Measurements from ENCODE around the gene HLA-A.
"Not testable (repeated sequence)": the region's sequence is repeated elsewhere in the genome, so short reads cannot be mapped to it uniquely, and the experiment has no call there.

The HLA-A gene

DNA sequence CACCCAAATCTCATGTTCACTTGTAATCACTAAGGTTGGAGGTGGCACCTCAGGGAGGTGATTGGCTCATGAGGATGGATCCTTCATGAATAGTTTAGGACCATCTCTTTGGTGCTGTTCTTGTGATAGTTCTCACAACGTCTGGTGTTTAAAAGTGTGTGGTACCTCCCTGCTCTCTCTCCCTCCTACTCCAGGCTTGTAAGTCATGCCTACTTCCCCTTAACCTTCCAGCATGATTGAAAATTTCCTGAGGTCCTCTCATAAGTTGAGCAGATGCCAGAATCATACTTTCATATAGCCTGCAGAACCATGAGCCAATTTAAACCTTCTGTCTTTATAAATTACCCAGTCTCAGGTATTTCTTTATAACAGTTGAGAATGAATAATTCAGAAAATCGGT is 16.6 kb downstream of the HLA-A start:
- DNase-seq (ENCODE audit: low read depth in 1 of 2, low spot score in 1 of 2), result no peak

DNA sequence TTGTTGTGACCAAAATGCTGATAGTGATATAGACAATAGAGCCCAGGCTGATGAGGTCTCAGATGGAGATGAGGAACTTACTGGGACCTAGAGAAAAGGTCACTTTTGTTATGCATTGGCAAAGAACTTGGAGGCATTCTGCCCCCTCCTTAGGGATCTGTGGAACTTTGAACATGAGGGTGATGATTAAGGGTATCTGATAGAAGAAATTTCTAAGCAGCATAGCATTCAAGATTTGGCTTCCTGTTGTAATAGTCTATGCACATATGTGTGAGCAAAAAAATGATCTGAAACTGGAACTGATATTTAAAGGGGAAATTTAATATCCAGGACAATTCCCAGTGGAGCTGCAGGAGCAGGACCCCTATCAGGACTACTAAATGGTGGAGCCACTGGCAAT is 17.1 kb downstream of the HLA-A start:
- DNase-seq (ENCODE audit: low read depth in 1 of 2, low spot score in 1 of 2), result no peak

DNA sequence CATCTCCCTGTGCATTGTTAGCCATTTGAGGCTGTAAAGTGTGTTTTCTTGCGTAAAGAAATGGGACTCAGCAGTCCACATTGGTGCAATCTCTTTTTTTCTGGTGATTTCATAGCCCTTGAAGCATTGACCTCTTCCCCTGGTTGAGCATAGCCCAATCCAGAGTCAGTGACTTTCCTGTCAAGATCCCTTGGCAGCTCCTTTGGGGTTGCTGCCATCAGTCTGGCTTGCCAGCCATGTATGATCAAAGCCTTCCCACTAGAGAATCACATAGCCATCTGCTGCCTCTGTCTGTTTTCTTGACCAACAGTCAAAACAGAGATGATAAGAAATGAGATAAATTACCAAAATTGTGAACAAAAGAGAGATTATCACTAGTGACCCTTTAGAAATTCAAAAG is 19.6 kb downstream of the HLA-A start:
- DNase-seq (ENCODE audit: low read depth in 1 of 2, low spot score in 1 of 2), result no peak

DNA sequence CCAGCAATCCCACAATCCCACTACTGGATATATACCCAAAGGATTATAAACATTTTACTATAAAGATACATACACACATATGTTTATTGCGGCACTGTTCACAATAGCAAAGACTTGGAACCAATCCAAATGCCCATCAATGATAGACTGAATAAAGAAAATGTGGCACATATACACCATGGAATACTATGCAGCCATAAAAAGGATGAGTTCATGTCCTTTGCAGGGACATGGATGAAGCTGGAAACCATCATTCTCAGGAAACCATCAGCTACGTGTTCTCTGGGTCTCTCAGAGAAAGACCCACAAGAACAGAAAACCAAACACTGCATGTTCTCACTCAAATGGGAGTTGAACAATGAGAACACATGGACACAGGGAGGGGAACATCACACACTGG is 21.4 kb downstream of the HLA-A start:
- DNase-seq (ENCODE audit: low read depth in 1 of 2, low spot score in 1 of 2), result not testable (repeated sequence)

DNA sequence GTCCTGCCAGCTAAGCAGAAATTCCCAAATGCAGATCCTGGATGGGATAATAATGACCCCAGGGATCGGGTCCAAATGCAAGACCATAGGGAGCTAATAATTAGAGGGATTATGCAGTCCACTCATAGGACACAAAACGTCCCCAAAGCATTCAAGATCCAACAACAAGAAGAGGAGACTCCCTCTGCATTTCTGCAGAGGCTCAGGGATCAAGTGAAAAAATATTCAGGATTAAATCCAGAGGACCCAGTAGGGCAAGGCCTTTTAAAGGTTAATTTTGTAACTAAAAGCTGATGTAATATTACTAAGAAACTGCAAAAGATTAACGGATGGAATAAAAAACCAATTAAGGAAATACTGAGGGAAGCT is 22.2 kb downstream of the HLA-A start:
- no peak for DNase-seq (ENCODE audit: low read depth in 1 of 2, low spot score in 1 of 2)

DNA sequence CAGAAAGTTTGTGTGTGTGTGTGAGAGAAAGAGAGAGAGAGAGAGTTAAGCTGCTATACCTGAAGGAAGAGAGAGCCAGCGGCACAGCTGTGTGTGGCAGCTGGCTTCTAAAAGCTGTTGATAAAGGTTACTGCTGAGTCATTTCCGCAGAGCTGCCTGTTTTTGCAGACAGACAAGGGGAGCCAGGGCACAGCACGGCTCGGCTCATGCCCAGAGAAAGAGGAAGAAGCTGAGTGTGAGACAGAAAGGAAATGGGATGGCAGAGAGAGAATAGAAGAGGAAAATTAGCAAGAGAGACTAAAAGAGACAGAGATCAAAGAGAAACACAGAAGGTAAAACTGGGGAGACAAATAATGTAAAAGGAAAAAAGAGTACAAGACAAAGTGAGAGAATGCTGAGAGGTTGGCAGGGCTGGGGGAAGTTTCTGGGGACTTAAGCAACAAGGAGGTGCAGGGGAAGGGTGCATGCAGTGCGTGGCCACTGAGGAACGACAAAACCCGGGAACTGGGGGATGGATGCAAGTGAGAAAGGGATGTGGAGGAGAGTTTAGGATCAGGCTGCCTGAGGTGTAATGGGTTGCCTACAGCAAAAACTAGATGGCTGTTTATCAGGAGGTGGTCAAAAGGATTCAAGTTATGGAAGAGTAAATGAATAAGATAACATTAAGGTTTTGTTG is 22.7 kb downstream of the HLA-A start:
- DNase-seq (ENCODE audit: low read depth in 1 of 2, low spot score in 1 of 2), result peak in 1 of 2 donors; percentile 72

DNA sequence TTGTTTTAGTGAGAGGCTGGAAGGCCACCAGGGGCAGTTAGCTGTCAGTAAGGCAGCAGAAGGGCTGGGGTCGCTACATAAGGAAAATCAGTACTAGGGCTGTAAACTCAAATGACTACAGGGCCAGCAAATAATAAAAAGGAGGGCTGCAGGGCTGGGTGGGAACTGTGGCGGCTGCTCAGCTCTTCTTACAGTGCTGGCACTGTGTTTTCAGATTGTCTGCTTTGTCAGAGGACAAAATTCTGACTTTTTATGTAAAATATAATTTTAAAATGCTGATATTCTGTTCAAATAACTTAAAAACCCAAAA is 23.2 kb downstream of the HLA-A start:
- no peak for DNase-seq (ENCODE audit: low read depth in 1 of 2, low spot score in 1 of 2)

DNA sequence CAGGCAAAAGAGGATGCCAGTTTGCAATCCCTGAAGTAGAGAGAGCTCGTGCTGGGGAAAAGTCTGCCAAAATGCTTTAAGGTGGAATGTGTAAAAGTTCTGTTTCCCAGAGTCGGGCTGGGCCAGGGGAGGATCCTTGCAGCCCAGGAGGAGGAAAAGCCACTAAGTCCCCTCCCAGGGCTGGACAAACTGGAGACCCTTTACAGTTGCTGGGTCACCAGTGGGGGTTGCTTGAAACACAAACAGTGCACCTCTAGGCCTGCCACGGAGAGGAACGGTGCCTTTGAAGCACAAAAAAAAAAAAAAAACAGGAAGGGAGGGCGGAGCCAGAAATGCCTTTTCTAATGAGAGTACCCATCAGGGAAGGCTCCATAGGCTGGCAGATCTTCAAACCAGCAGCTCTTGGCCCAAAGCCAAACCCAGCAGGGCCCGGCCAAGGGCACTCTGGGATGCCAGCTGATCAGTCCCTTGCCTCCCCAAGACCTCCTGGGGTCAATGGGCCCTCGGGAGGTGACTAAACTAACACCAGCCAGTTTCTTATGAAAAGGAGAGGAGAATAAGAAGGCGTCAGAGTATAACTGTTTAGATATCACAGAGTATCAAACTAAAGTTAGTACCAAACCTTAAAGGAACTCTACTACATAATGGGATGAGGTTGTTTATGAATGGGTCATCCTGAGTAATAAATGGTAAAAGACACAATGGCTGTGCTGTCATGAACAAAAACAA is 23.7 kb downstream of the HLA-A start:
- DNase-seq (ENCODE audit: low read depth in 1 of 2, low spot score in 1 of 2), result no peak

DNA sequence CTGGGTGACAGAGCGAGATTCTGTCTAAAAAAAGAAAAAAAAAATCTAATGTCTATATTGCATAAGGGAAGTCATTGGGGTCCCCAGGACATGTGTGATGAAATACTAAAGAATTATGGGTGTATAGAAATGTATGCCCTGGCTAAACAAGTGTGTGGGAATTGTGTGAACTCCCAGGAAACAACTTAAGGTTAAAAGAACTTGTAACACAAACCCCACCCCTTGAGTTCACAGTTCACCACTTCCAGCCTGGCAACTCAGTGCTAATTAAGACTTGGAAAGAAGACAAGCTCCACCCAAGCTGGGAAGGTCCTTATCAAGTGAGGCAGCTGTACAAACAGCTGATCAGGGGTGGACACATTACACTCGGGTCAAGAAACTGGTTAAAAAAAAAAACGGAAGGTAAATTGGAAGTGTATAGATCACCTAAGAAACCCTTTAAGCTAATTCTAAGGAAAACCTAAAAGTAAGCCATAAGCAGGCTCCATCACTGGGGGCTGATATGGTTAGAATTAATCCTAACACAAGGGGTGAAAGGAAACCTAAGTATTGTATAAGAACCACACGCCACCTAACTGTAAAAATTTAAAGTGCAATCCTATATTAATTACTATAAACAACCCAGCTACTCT is 25.2 kb downstream of the HLA-A start:
- DNase-seq (ENCODE audit: low read depth in 1 of 2, low spot score in 1 of 2), result no peak

DNA sequence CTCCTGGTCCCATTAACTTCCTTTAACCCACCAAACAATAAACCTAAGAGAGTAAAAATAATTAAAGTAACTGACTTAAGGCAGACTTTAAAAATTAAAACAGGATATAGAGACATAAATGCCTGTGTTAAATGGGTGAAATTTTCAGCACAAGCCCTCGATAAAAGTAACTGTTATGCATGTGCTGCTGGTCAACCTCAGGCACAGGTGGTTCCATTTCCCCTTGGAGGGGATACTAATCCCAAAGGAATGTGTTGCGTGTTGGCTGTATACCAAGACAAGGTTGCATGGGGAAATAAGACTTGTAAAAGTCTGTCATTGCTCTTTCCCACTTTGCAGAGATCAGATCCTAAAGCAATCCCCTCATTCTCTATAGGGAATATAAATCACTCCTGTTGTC is 25.8 kb downstream of the HLA-A start:
- no peak for DNase-seq (ENCODE audit: low read depth in 1 of 2, low spot score in 1 of 2)

DNA sequence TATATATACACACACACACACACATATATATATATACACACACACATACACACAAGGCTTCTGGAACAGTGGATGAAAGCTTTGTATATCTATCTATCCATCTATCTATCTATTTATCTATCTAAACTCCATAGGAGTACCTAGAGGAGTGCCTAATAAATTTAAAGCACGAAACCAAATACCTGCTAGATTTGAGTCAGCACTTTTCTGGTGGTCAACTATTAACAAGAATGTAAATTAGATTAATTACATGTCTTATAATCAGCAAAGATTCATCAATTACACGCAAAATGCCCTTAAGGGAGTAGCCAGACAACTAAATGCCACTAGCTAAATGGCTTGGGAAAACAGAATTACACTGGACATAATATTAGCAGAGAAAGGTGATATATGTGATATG is 26.6 kb downstream of the HLA-A start:
- no peak for DNase-seq (ENCODE audit: low read depth in 1 of 2, low spot score in 1 of 2)

DNA sequence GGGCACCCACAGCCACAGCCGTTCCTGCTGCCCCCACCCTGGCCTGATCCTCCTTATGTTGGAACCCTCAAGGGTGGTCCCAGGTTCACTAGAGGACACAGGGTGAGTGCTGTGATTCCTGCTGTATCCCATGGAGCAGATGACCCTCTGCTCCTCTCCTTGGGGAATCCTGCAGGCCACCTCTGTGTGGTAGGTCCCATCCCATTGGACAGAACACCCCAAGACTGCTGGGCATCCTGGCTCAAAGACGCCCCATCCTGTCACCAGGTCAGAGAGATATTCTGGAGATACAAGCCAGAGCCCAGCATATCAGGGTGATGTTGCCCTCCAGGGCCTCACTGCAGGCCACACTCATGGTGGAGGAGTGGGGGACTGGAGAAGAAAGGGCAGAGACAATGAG is 28.4 kb downstream of the HLA-A start:
- DNase-seq (ENCODE audit: low read depth in 1 of 2, low spot score in 1 of 2), result no peak

DNA sequence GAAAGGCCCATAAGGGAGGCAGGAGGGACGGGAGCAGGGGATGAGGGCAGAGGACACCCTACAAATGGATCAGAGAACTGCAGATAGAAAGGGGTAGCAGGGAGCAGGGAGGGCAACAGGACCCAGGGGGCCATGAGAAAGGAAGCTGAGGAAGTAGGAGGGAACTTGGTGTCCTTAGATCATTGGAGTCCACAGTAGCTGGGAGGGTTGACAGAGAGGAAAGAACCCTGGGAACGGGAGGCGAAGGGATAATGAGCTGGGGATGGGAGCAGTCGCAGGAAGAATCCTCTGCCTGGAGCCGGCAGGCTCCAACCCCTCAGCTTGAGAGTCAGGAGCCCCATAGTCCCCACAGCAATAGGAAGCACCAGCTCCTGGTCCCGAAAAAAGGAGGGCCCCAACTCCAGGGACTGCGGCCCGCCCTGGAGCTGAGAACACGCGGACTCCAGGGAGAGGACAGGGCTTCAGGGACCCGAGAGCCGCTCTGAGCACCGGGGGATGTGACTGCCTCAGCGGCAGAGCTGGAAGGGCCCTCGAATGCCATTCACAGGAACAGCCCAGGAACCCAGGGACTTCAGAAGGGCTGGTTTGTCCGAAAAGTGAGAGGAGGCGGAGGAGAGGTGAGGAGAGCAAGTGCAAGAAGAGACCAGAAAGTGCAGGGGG is 32.7 kb downstream of the HLA-A start:
- DNase-seq (ENCODE audit: low read depth in 1 of 2, low spot score in 1 of 2), result no peak

DNA sequence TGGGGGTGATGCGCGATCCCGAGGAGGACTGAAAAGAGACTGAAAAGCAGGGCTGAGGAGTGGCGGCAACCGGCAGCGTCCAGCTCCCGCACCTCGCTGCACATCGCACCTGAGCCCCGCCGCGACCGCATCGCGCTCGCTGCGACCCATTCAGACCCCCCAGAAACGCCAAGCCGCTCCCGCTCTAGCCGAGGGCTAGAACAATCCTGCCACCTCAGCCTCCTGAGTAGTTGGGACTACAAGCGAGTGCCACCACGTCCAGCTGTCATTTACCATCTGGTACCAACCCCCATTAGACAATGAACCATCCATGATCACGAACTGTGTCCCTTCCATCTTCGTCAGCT is 33.2 kb downstream of the HLA-A start:
- DNase-seq (ENCODE audit: low read depth in 1 of 2, low spot score in 1 of 2), result no peak

DNA sequence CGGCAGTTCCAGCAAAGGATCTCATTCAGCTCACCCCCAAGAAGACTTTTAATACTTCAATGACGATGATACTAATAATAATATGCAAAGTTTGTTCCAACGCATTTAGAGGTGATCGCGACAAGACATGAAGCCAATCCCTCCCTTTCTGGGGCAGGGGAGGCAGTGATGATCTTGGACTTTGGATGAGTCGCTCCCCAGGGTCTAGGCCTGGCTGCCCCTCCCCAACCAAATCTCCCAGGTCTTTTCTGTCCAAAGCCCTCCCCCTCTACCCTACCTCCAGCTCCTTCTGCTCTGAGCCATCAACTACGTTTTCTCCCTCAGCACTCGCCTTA is 33.9 kb downstream of the HLA-A start:
- no peak for DNase-seq (ENCODE audit: low read depth in 1 of 2, low spot score in 1 of 2)

DNA sequence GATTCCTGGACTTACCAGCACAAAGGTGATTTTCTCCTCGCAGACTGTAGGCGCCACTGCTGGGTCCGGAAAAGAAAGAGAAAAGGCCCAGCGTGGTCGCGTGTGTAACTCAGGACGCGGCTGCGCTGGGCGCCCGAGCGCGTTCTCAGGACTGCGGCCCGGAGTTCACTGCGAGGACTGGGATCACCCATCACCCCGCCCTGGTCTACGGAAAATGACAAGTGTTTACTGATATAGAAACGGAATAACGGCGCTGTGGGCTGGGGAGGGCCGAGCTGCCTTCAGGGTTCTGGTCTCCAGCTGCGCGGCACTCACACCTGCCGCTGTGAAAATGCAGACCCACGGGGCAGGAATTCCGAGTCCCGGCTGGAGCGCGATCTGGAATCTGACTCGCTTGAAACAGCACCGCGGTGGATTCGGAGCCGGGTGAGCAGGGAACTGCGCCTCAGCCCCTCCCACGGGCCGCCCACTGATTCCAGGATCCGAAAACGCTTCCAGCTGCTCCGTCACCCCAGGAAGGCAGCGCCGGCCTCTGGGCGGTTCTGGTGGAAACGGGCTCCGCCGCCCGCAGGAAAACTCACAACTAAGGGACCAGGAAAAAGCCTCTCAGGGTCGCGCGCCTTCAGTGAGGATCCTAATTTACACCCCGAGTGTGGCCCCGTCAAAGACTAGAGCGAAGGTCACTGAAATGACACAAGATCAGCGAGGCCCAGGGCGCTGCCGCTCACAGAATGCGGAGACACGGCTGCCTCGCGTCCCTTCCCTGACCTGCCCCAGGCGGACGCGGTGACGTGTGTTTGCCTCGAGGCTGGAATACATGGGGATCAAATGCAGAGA is 34.5 kb downstream of the HLA-A start:
- peak in 1 of 2 donors; percentile 21 for DNase-seq (ENCODE audit: low read depth in 1 of 2, low spot score in 1 of 2)

DNA sequence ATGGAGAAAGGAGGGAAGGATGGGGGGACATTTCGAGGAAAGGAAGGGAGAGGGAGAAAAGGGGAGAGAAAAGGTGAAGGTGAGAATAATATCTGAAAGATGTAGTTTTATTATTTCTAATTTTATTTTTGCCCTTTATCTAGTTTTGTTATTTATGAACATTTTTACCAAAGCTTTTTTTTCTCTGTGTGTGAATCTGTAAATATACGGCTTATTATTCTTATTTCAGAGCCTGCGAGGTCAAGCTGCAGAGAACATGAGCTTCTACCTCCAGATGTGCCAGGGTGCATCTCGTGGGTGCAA is 35.0 kb downstream of the HLA-A start:
- no peak for DNase-seq (ENCODE audit: low read depth in 1 of 2, low spot score in 1 of 2)

DNA sequence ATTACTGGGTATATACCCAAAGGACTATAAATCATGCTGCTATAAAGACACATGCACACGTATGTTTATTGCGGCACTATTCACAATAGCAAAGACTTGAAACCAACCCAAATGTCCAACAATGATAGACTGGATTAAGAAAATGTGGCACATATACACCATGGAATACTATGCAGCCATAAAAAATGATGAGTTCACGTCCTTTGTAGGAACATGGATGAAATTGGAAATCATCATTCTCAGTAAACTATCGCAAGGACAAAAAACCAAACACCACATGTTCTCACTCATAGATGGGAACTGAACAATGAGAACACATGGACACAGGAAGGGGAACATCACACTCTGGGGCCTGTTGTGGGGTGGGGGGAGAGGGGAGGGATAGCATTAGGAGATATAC is 37.7 kb downstream of the HLA-A start:
- not testable (repeated sequence) for DNase-seq (ENCODE audit: low read depth in 1 of 2, low spot score in 1 of 2)

DNA sequence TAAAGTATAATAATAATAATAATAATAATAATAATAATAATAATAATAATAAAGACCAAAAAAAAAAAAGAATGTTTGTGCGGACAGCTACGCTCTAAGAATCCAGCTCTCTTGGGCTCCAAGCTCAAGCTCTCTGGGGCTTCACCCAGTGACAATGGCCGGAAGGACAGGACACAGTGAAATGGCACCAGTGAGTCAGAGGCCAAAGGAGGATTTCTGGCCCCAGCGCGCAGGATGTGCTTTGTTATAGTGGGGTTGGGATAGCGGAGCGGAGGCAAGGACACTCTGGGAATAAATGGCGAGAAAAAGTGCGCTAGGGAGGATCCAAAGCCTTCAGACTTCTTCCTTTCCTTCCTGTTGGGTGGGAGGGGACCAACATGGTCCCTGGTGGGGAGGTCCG is 38.2 kb downstream of the HLA-A start:
- DNase-seq (ENCODE audit: low read depth in 1 of 2, low spot score in 1 of 2), result no peak

DNA sequence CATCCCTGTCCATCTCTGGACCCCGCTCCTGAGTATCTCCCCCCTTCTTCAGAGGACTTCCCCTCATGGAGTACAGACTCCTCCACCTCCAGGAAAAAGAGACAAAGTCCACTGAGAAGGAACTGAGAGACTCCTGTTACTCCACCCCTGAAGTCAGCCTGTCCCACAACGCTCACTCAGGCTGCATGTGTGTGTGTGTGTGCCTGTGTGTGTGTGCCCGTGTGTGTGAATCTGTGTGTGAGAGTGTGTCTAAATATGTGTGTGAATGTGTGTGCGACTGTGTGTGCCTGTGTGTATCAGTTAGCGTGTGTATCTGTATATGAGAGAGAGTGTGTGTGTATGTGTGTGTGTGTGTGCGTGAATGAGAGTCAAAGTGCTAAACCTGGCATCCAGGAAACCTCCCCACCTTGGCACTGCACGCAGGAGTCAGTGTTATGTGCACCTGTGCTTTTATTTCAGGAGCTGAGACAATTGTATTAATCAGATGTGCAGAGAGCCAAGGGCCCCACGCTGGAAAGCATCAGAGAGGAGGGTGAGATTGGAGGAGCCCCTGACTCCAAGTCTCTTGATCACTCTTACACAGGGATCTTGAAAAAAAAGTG is 39.0 kb downstream of the HLA-A start:
- DNase-seq (ENCODE audit: low read depth in 1 of 2, low spot score in 1 of 2), result no peak

DNA sequence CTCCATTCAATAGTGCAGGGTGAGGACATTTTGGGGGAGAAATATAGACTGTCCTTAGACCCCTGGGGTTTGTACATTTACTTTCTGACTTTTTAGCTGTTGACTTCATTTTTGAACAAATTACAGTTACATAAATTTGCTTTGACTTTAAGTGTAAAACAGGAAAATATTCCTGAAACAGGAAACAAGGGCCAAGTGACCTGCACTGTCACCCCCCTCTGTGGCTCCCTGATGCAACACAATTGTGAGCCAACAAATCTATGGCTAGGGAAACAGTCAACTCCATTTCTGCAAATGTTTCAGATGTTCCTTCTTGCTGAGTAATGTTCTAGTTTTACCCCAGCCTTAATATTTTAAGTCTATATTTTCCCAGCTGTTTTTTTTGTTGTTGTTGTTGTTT is 39.8 kb downstream of the HLA-A start:
- no peak for DNase-seq (ENCODE audit: low read depth in 1 of 2, low spot score in 1 of 2)

Data from activated CD4-positive, alpha-beta T cell treated with anti-CD3 and anti-CD28 coated beads, Interleukin-2, amount 50 U/mL, for 24 hours (primary cell).